Activated naive CD4-positive, alpha-beta T cell (primary cell): ENCODE results near the gene OR8B12.
A peak's percentile ranks its signal among the peaks of the same experiment; 100 is the strongest.

Experiments
- DNase-seq, 4 experiments: peaks; one replicate each; lab custom pipeline; 2025; lab: John Stamatoyannopoulos, UW

The OR8B12 gene, protein sequence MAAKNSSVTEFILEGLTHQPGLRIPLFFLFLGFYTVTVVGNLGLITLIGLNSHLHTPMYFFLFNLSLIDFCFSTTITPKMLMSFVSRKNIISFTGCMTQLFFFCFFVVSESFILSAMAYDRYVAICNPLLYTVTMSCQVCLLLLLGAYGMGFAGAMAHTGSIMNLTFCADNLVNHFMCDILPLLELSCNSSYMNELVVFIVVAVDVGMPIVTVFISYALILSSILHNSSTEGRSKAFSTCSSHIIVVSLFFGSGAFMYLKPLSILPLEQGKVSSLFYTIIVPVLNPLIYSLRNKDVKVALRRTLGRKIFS

DNA sequence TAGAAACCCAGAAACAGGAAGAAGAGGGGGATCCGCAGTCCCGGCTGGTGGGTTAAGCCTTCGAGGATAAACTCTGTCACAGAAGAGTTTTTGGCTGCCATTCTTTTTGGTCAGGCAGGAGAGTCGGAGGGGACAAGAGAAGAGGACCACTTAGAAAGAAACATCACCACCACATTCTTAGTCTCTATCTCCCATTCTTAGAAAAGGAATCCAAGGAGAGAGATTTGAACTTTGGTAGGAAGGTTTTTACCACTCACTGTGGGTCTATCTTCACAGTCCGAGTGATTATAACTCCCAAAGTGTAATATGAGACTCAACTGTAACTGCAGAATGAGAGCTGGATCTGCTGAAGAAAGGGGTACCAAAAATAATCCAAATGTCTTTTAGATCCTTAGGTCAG, at the start of gene OR8B12:
Gene OR8B12, minus strand, starts transcription at position 101 of the 400 bp plus-strand sequence. Its CDS starts 0 bp downstream, at position 101.
- no peak for DNase-seq

DNA sequence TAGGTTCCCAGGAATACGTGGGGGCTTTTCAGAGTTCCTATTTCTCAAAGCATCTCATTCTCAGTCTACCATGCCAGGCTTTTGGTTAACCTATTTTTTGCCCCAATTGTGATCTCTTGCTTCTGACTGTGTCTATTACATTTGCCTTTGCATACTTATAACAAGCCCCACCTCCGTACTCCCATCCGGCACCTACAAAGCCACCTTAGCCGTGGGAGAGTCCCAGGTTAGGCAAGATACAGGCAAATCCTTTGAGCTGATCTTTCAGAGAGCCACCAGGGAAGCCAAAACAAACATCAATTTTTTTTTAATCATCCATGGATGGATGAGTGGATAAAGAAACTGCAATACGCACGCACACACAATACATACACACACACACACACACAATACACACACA, 49.2 kb upstream of the OR8B12 start:
- DNase-seq = no peak

DNA sequence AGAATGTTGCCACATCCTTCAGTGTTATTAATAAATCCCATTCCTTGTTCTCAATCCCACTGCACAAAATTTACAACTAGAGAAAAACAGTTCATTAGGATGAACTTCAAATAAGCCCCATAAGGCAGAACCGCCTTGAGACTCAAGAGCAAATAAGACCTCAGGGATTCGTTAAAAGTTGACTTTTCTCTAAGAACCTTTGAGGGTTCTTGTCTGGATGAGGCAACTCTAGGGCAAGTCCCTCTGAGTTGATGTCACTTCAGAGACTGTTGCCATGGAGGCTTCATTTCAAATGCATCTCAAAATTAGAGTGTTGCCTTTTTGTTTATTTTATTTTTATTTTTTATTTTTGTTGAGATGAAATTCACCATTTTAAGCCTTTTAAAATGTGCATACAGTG, 48.0 kb upstream of the OR8B12 start:
- no peak for DNase-seq

DNA sequence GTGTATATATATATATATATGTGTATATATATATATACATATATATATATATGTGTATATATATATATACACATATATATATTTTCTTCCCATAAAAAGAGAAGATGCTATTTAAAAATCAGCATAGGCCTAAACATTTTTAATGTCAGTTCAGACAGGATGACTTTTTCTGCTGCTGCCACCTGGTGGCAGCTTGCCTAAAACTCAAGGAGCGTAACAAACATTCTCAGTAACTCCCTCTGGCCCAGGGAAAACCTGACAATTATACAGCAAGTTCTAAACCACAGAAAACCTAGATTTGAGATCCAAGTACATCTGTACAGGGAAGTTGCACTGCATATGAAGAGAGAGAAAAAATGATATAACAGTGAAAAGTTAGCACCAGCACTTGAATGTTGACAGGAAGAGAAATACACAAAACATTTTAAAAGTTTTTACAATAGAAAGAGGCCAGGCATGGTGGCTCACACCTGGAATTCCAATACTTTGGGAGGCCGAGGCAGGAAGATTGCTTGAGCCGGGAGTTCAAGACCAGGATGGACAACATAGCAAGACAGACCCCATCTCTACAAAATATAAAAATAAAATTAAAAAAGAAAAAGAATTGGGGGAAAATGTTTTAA, 42.9 kb upstream of the OR8B12 start:
- DNase-seq = peak in 2 of 4 experiments; percentile 2 to 16

DNA sequence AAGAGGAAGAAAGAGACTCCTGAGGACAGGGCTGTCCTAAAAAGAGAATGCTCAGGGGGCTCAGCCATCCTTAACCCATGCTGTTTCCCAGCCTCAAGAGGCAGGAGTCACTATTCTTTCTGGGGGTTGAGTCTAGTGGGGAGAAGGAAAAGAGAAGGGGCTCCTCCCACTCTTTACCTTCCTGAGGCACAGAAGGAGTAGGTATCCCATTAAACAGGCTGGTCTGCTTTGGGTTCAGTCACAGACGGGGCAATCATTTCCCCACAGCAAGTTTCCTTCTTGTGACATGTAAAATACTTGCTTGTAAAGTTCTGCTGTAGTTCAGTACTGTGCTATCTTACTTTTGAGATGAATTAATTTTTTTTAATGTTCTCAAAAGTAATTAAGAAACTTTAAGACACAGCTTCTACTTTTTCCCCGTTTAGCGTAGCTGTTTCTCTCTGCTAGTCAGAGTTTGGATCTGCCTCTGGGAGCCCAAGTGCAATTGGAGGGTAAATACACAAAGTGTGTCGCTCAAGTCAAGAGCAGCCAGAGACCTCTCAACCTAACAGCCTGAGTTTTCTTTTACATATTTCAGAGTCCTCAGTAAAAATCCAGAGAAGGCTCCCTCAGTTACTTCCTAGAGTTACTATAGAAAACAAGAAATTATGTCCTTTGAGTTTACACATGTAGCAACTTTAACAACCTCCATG, 41.4 kb upstream of the OR8B12 start:
- DNase-seq = no peak

DNA sequence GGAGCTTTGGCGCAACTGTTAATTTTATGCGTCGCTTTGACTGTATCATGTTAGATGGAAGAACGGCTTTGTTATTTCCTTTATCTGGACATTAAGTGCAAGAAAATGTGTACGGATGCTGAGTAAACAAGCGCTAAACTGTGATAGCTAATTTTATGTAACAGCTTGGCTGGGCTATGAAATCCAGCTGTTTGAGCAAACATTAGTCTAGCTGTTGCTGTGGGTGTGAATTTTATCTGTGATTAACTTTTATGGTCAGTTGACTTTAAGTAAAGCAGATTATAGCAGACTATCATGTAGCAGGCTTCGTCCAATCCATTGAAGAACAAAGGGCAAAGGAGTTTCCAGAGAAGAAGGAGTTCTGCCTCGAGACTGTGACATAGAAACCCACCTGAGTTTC, 40.3 kb upstream of the OR8B12 start:
- DNase-seq = no peak

DNA sequence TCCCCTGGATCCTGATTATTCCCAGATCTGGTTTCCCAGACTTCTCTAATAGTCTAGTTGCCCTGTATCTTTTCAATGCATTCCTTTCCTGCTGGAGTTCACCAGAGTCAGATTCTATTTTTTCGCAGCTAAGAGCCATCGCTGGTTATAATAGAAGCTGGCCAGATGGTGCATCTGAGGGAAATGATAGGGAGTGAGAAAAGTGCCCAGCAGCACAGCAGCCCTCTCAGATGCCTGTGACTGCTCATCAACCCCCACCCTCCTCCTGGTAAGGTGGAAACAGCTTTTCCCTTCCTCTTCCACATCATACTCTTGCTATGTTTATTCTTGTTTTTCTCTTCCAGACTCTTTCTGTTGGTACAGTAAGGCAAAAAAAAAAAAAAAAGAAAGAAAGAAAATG, 39.1 kb upstream of the OR8B12 start:
- no peak for DNase-seq

DNA sequence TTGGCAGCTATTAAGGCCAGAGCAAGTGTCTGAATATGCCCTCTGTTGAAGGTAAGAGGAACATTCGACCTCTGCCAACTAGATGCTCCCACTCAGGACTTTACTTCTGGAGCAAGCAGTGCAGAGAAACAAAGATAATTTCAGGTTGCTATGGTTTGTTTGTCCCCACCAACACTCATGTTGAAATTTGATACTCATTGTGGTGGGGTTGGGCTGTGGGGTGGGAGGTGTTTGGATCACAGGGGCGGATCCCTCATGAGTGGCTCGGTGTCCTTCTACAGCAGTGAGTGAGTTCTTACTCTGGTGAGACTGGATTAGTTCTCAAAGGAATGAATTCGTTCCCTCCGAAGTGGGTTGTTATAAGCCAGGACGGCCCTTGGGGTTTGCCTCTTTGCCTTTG, 38.4 kb upstream of the OR8B12 start:
- DNase-seq = no peak

DNA sequence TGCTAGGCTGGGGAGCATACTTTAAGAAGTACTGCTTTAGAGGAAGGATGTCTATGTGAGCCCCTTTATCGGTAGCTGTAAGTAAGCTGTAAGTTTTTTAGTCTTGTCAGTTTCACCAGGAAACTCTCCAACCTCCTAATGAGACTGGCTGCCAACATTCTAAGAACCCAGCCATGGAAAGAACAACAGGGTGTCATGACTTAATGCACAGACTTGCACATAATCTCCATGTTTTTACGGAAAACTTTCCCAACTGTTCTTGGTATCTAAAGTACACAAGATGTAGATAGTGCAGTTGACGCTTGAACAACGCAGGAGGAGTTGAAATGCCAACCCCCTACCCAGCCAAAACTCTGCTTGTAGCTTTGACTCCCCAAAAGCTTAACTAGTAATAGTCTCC, 35.3 kb upstream of the OR8B12 start:
- DNase-seq = no peak

DNA sequence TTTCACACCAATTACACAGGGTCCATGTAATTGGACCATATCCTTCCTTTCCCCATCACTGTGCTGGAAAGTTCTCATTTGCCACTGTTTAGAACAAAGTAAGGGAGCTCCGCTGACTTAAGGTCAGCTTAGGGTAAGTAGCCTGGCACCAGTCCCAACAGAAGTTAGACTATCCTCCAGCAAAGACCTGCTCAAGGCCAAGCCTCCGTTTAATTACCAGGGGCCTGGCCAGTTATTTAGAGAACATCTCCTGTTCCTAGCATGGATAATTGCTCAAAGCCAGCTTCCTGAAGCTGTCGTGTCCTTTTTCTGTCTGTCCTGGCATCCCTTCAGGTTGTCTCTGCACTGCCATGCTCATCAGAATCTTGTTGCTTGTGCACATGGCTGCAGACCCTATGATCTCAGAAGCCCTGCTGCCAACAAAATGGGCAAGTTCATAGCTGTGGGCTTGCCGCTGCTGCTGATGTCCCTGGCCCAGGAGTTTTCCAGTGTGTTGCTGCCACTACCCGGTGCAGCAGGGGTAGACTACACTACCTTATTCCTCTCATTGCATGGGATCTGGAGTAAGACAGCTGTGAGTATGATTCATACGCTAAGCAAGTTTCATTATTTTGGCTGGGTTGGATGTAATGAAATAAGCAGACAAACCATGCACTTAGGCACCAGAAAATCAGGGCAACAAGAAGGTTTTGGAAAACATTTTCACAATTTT, 34.4 kb upstream of the OR8B12 start:
- no peak for DNase-seq

DNA sequence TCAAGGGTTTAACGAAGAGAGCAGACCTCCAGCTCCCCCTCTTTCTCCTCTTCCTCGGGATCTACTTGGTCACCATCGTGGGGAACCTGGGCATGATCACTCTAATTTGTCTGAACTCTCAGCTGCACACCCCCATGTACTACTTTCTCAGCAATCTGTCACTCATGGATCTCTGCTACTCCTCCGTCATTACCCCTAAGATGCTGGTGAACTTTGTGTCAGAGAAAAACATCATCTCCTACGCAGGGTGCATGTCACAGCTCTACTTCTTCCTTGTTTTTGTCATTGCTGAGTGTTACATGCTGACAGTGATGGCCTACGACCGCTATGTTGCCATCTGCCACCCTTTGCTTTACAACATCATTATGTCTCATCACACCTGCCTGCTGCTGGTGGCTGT, 26.7 kb upstream of the OR8B12 start:
- DNase-seq = no peak

DNA sequence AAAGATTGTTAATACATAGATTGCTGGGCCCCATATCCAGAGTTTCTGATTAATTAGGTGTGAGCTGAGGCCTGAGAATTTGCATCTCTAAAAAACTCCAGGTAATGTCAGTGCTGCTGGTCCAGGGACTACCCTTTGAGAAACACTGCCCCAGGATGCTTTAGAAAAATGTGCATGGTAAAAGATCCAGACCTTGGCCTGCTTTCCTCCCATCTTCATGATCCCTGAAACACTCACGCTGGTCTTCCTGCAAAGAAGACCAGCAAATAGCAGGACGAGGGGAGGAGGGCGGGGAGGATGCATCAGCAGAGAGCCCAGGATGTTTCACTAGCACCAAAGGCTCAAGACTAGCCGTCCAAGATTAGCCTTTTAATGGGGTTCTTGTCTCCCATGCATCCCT, 26.2 kb upstream of the OR8B12 start, which contains the start of gene OR8A1:
Gene OR8A1, plus strand, starts transcription at position 301 of the 400 bp plus-strand sequence. CDS start 123 bp downstream, outside the sequence.
- DNase-seq = no peak

DNA sequence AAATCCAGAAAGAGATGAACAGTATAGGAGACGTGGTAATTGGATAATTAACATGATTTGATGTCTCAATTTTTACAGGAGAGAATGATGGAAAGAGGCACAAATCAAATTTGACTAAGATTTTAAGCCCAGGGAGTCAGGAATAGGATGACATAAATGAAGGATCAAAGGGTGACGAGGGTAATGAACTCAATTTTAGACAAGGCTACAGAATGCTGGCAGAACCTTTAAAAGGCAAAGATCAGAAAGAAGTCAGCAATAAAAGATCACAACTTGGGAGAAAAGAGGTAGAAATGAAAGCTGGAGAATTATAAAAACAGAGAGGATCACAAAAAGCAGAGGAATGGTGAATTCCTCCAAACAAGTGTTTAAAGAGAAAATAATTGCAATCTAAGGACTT, 13.4 kb upstream of the OR8B12 start:
- no peak for DNase-seq

DNA sequence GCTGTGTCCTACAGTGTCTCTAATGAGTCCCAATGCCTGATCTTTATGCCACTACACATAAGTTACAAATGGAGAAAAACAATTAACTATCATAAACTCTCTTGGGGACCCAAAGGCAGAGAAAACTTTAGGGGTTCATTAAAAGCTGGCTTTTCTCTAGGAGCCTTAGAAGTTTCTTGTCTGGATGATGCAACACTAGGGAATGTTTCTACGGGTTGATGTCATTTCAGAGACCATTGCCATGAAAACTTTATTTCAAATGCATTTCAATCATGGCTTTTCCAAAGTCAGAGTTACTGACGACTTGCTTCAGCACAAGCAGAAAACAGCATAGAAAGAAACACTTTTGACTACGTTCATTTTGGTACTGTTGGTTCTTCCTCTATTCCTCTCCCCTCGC, 8.5 kb upstream of the OR8B12 start:
- DNase-seq = no peak

DNA sequence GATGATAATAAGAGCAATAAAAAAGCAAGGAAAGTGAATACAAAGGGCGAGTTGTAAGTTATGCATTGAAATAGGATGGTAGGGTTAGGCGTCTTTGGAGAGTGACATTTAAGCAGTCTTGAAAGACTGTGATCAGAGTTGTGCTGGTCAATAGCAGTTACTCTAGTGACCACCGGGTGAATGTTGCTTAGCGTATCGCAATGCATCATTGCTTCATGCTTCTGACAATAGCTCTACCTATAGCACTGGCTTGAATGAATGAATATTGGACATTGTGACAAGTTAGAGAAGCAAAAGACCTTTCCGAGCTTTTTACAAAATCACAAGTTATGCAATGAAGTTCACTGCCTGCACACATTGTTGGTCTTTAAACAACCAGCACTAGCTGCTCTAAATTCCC, 7.7 kb upstream of the OR8B12 start:
- DNase-seq = no peak

DNA sequence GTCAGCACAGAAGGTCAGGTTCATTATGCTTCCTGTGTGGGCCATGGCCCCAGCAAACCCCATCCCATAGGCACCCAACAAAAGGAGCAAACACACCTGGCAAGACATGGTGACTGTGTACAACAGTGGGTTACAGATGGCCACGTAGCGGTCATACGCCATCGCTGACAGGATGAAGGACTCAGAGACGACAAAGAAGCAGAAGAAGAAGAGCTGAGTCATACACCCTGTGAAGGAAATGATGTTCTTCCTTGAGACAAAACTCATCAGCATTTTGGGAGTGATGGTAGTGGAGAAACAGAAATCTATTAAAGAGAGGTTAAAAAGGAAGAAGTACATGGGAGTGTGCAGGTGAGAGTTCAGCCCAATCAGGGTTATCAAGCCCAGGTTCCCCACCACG, 309 bp downstream of the OR8B12 start:
- DNase-seq = no peak

DNA sequence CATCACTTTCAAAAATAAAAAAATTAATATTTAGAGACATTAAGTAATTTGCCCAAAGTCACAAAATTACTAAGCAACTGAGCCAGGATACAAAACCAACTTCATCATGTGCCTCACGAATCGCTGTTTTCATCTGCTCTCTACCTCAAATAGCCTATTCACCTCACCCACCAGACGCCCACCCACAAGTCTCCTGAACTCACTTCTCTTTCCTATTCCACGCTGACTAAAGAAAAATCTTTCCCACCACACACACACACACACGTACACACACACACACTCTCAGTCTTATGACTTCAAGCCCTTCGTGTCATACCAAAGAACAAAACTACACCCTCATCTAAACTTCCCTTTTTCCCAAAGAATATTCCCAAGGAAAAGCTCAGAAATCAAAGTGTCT, 2.2 kb downstream of the OR8B12 start:
- DNase-seq = no peak

DNA sequence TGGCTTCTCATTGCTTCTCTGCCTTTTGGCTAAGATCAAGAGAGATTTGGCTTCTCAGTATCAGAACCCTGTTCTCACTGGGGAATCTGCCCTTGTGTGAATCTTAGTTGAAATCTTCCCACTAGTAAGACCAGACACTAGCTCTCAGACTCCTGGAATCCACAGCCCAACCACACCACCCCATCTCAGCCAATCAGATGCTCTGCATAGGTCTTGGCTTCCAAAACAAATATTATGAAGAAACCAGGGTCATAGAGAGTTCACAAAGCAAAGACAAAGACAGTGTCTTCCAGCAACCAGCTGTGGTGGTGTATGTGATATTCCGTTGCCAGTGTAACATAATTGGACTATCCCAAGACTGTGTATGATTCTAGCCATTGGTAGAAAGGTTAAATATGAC, 5.4 kb downstream of the OR8B12 start:
- DNase-seq = no peak

DNA sequence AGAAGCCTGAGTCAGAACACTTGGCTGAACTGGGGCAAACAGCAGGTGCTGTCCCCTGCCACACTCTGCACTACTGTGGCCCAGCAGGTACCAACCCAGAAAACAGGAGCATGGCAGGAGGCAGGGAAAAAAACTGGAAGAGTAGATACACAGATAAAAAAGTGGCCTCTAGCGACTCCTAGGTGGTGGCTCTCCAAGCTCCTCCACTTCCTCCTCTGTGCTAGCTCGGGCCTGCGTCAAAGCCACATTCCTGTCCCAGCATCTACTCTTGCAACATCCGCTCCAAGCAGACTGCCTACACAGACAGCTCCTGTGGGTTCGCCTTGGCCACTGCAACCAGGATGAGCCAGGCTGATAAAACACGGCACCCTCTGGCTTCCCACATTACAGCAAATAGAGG, 6.9 kb downstream of the OR8B12 start:
- DNase-seq = no peak

DNA sequence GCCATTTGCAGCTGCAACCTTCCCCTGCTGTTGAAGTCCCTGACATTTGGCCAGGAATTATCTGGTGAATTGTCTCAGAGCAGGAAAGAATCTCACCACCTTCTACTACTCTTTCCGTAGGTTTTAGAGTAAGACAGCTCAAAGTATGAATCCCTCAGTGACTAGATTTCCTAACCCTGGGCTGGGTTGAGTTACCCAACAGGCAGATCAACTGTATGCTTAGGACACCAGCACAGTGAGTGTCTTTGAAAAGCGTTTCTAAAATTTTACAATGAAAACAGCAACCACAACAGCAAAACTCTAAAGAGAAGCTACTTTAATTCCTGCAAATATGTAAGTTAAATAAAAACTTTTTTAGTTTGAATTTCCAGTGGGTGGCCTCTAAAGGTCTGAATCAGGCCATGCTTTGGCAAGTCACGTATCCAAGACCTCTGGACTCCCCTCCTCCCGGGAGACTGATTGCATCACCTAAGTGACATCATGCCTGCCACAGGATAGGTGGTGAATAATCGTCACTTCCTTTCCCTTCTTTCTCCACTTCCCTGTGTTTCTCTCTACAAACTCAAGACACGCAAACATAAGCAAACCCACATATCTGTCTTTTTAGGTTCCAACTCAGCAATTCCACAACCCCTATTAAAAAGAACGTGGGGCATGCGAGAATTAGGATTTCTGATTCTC, 7.8 kb downstream of the OR8B12 start:
- no peak for DNase-seq

DNA sequence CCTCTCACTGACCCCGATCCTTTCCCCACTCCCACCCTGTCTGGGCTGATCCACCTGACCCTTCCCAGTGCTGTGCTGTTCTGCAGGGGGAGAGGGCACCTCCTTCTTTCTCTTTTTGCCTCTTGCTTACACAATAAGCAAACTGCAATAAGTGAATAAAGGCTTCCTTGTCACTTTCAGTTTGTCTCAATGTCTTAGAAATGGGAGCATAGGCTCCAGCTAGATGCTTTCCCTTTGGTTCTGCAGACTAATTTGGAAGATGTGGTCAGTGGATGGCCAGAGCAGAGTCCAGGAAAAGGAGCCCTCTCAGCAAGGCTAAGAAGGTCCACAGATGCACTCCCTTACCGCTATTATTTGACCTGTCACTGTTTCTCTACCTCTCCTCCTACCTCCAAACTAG, 9.4 kb downstream of the OR8B12 start:
- no peak for DNase-seq

DNA sequence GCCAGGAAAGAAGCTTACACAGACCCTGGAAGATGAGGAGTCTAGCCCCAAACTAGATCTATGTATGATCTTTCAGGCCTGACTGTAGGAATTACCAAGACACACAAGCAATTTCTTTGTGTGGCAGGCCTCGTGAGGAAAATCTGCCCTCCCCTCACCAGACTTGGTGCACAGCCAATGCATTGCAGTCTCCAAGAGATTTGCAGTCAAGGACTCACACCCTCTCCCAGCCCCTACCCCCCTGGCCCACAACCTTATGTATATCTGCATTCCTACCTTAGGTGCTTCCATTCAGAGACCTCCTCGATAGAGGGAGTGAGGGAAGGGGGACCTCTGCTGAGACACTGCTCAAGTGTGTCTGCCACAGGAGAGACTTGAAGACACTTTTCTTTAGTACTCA, 9.8 kb downstream of the OR8B12 start:
- no peak for DNase-seq
